Right lobe of liver (tissue), 6 donors: ENCODE data around the gene ARHGEF10L. TPM values are rescaled to one million over a fixed set of nuclear protein-coding genes. Genes with fewer than 3 reads are reported as not detected.
A peak's percentile ranks its signal among the peaks of the same experiment; 100 is the strongest.

ENCODE experiments used
- ATAC-seq, 4 donors: fragments of 200-7000 bp; cut with Tn5 transposase; one replicate each; pipeline ENCODE4 v1.9.1; 2020; ENCODE audit warnings: mild to moderate bottlenecking in 4 of 4, moderate library complexity in 4 of 4
- DNase-seq, 3 donors: peaks; one replicate each; pipeline ENCODE4 v3.0.0-alpha.2; 2020
- H3K27ac ChIP-seq, 3 donors: fragments of 200-600 bp; one replicate each; pipeline ENCODE4 v1.8.0; 2022
- H3K27me3 ChIP-seq, 2 donors: fragments of 200-600 bp; one replicate each; pipeline ENCODE4 v1.8.0; 2022
- H3K36me3 ChIP-seq, 4 donors: fragments of 200-600 bp; sonication (generic) in 1 of 4; one replicate each; pipeline versions ENCODE4 v1.5.1 to v1.8.0; 2017 to 2022; ENCODE audit warnings: control low read depth in 1 of 4
- H3K4me1 ChIP-seq, 4 donors: fragments of 200-600 bp; sonication (generic) in 1 of 4; one replicate each; pipeline versions ENCODE4 v1.5.1 to v1.8.0; 2017 to 2022; ENCODE audit warnings: control low read depth in 1 of 4
- H3K4me3 ChIP-seq, 3 donors: fragments of 200-600 bp; one replicate each; pipeline ENCODE4 v1.8.0; 2022
- H3K9me3 ChIP-seq, 4 donors: fragments of 200-600 bp; sonication (generic) in 1 of 4; one replicate each; pipeline versions ENCODE4 v1.5.1 to v1.8.0; 2017 to 2022; ENCODE audit warnings: control low read depth in 1 of 4
- POLR2A ChIP-seq: fragments of 450-650 bp; IDR thresholded peaks from one replicate; pipeline ENCODE4 v1.6.1; 2017; ENCODE audit warnings: antibody characterized with exemption, mild to moderate bottlenecking
- WGBS: methylation state at CpG from one replicate; pipeline ENCODE4 v1.1.6; 2018; ENCODE audit warnings: low coverage, low lambda C conversion rate; ENCODE audit not compliant: insufficient coverage; ENCODE audit errors: missing lambda C conversion rate; 5-methylcytosine and 5-hydroxymethylcytosine counted together
- intact Hi-C, 2 donors: fragments of 100-400 bp; cut with DNase I; formaldehyde crosslinking; loops; one replicate each; pipeline versions ENCODE4 v1.11.2 to v1.14.1; 2022
- total RNA-seq, 6 experiments: library from RNA; depleted of rRNA in 2 of 6; stranded (reverse); fragments of >200 nt in 2 of 6; fragmentation: NEBNext Ultra II Directional in 3 of 6; extraction: Animal tissue kit (Norgen Biotek cat#: 25700) in 3 of 6; gene quantifications; one replicate each; pipeline versions ENCODE4 v1.1.0 to v1.2.4, GENCODE V29; 2016 to 2023
- TF ChIP-seq, protein P1 (sequence below), 4 donors: fragments of 200-600 bp in 3 of 4; fragments of 450-650 bp in 1 of 4; IDR thresholded peaks; one replicate each; pipeline versions ENCODE4 v1.5.1 to v1.8.0; 2016 to 2022; ENCODE audit warnings: antibody characterized with exemption in 4 of 4, mild to moderate bottlenecking in 2 of 4
- donor health status: DM: no; HTN: yes; CAD: no.
- donor health status: DM: no; HTN: no; CAD: no.
- donor health status: DM: no; HTN: no; CAD: no.
- donor health status: DM: no; HTN: yes; CAD: no.
- donor health status: DM: no; HTN: yes; CAD: no.

ARHGEF10L gene
- total RNA-seq, 6 experiments from 2014 or later, result 59.7 to 124 (median 87.4) TPM

DNA sequence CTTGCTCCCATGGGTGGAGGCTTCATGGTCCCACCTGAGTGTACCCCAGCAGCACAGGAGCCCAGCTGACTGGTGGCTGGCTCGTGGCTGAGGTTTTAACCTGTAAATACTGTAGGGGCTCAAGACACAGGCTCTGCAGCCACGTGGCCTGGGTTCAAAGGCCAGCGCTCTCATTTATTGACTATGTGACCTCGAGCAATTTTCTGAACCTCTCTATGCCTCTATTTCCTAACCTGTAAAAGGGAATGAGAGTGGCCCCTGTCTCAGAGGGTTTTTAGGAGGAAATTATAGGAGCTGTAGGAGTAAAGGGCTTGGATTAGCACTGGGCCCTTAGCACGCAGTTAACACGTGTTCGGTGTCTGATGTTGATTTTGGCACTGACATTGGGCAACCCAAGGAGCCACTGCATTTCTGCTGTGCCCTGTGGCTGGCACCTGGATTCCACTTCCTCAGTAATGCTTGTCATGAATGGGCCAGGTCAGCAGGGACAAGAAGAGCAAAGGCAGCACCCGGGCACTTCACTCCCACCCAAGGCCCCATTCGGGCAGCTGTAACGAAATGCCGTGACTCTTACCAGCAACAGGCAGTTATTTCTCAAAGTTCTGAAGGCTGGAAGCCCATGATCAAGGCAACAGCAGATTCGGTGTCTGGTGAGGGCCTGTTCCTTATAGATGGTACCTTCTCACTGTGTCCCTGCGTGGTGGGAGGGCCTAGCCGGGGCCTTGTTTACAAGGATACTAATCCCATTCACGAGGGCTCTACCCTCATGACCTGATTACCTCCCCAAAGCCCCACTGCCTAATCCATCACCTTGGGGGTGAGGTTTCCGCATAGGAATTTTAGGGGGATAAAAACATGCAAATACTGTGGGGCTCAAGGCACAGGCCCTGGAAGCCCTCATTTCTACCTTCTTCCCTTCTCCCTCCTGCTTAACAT is 25.2 kb downstream of the ARHGEF10L start:
- 27% methylated on average over 6 of the region's 16 CpGs for WGBS
- H3K9me3 ChIP-seq, result no peaks in the 10 kb centered on the region
- H3K27me3 ChIP-seq, result no peaks in the 10 kb centered on the region
- H3K27ac ChIP-seq, result peak overlapping the region; percentile 20 to 87 (median 28)
- DNase-seq, result peak; percentile 63 to 89 (median 83)
- peaks cover 0 to 79% (median 37%) of the 10 kb centered on the region in 4 donors for H3K4me1 ChIP-seq
- H3K36me3 ChIP-seq, result no peaks in the 10 kb centered on the region
- no peak overlapping the region for H3K4me3 ChIP-seq
- TF ChIP-seq, protein P1, sequence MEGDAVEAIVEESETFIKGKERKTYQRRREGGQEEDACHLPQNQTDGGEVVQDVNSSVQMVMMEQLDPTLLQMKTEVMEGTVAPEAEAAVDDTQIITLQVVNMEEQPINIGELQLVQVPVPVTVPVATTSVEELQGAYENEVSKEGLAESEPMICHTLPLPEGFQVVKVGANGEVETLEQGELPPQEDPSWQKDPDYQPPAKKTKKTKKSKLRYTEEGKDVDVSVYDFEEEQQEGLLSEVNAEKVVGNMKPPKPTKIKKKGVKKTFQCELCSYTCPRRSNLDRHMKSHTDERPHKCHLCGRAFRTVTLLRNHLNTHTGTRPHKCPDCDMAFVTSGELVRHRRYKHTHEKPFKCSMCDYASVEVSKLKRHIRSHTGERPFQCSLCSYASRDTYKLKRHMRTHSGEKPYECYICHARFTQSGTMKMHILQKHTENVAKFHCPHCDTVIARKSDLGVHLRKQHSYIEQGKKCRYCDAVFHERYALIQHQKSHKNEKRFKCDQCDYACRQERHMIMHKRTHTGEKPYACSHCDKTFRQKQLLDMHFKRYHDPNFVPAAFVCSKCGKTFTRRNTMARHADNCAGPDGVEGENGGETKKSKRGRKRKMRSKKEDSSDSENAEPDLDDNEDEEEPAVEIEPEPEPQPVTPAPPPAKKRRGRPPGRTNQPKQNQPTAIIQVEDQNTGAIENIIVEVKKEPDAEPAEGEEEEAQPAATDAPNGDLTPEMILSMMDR (IDR thresholded peaks at IDR 0.05), result no peak
- no peak for TF ChIP-seq POLR2A
- peak; percentile 36 to 60 (median 50) for ATAC-seq
- intact Hi-C loops, result no loop called here

- Histone ChIP-seq H3K27me3 (no peaks in the 10 kb centered on the region), H3K4me3 (no peak overlapping the region), H3K36me3 (no peaks in the 10 kb centered on the region), H3K27ac (peak overlapping the region in 2 of 3 donors; percentile 28 to 87), H3K4me1 (peaks cover 0 to 75% (median 35%) of the 10 kb centered on the region in 4 donors), H3K9me3 (no peaks in the 10 kb centered on the region)
- intact Hi-C loops, result no loop called here
- ATAC-seq, result peak; percentile 32 to 74 (median 70)
- DNase-seq, result peak; percentile 56 to 86 (median 83)
- TF ChIP-seq, protein P1 (IDR thresholded peaks at IDR 0.05), result no peak
- TF ChIP-seq POLR2A, result no peak
- WGBS, result 23% methylated on average over 10 of the region's 17 CpGs
Measured at GRCh38 chr1:17565461-17566252, 26.2 kb downstream of the ARHGEF10L start.

DNA sequence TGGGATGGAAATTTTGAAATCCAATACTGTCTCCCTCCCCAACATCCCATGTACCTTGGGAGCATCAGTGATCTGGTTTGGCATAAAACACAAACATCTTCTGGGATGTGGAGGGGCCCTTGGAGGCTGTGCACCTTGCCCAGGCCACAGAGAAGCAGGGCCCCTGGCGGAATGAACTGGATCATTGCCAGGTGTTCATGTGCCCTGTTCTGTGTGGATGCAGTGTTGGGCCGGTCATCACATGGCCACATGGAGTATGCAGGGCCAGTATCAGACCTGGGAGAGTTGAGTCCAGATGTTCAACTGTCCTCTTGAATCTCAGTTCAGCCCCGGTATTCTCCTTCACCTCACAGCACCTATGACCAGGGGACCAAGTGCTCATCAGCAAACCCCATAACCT is 26.9 kb downstream of the ARHGEF10L start:
- H3K9me3 ChIP-seq, result no peaks in the 10 kb centered on the region
- no peak overlapping the region for H3K4me3 ChIP-seq
- intact Hi-C loops, result no loop called here
- TF ChIP-seq, protein P1 (IDR thresholded peaks at IDR 0.05), result no peak
- TF ChIP-seq POLR2A, result no peak
- DNase-seq, result no peak
- peaks cover 0 to 67% (median 31%) of the 10 kb centered on the region in 4 donors for H3K4me1 ChIP-seq
- H3K27me3 ChIP-seq, result no peaks in the 10 kb centered on the region
- ATAC-seq, result no peak
- H3K27ac ChIP-seq, result peak overlapping the region in 2 of 3 donors; percentile 28 to 87
- no peaks in the 10 kb centered on the region for H3K36me3 ChIP-seq
- 27% methylated on average over 3 of the region's 3 CpGs for WGBS

- ATAC-seq (peak; percentile 5 to 17 (median 12)), DNase-seq (peak; percentile 45 to 79 (median 72))
- Histone ChIP-seq H3K9me3 (no peaks in the 10 kb centered on the region), H3K36me3 (no peaks in the 10 kb centered on the region), H3K27me3 (no peaks in the 10 kb centered on the region), H3K4me3 (no peak overlapping the region), H3K27ac (peak overlapping the region in 2 of 3 donors; percentile 28 to 87), H3K4me1 (peaks cover 0 to 63% (median 28%) of the 10 kb centered on the region in 4 donors)
- WGBS, result no CpG with 5 or more reads among the region's 9 CpGs
- TF ChIP-seq, protein P1 (IDR thresholded peaks at IDR 0.05), result no peak
- no peak for TF ChIP-seq POLR2A
- intact Hi-C loops, result no loop called here
Measured at GRCh38 chr1:17566892-17567291, 27.4 kb downstream of the ARHGEF10L start.
